ENCODE data around the gene GDPD3. TPM values are rescaled to one million over a fixed set of nuclear protein-coding genes. Genes with fewer than 3 reads are reported as not detected.
A peak's percentile ranks its signal among the peaks of the same experiment; 100 is the strongest.

Gene GDPD3
- total RNA-seq, 1 experiment from 2014 or later: 8.4 TPM

- CTCF ChIA-PET: no interaction called here
- H3K9me3 Mint-ChIP-seq (ENCODE audit: unreplicated experiment): no peaks in the 10 kb centered on the region
- H3K4me3 Mint-ChIP-seq (ENCODE audit: unreplicated experiment): no peak overlapping the region
- peaks cover 12% of the 10 kb centered on the region for H3K4me1 Mint-ChIP-seq (ENCODE audit: low read depth, unreplicated experiment)
- 0 out of 2 replicates have a peak, but pooled peaks cover 11% of the 10 kb centered on the region for H3K4me1 ChIP-seq
- no peak for TF ChIP-seq CTCF (IDR thresholded peaks at IDR 0.05; ENCODE audit: insufficient read depth in 1 of 2, low read depth in 1 of 2, low read length in 1 of 2, severe bottlenecking in 1 of 2, unreplicated experiment in 1 of 2)
- no peak overlapping the region for H3K4me3 ChIP-seq (ENCODE audit: low read depth, low read length)
- no peaks in the 10 kb centered on the region for H3K27me3 ChIP-seq (replicated peaks; ENCODE audit: control insufficient read depth, insufficient read depth, low read length)
- POLR2A ChIA-PET: no interaction called here
- H3K9me3 ChIP-seq: no peaks in the 10 kb centered on the region
- H3K27ac Mint-ChIP-seq (ENCODE audit: unreplicated experiment): no peak overlapping the region
- H3K36me3 Mint-ChIP-seq (ENCODE audit: insufficient read depth, unreplicated experiment): peaks cover 70% of the 10 kb centered on the region
- H3K36me3 ChIP-seq (ENCODE audit: control insufficient read depth, insufficient read depth, low read length): peaks cover 10% of the 10 kb centered on the region
- H3K27me3 Mint-ChIP-seq (ENCODE audit: insufficient read depth, unreplicated experiment): no peaks in the 10 kb centered on the region
- DNase-seq: no peak
- BruUV-seq (replicated peaks): no TSS peak
- intact Hi-C loops (cut with micrococcal nuclease; ENCODE audit: unreplicated experiment): no loop called here
These were observed 35.7 kb downstream of the GDPD3 start for GRCh38 chr16:30077656-30078055.

DNA sequence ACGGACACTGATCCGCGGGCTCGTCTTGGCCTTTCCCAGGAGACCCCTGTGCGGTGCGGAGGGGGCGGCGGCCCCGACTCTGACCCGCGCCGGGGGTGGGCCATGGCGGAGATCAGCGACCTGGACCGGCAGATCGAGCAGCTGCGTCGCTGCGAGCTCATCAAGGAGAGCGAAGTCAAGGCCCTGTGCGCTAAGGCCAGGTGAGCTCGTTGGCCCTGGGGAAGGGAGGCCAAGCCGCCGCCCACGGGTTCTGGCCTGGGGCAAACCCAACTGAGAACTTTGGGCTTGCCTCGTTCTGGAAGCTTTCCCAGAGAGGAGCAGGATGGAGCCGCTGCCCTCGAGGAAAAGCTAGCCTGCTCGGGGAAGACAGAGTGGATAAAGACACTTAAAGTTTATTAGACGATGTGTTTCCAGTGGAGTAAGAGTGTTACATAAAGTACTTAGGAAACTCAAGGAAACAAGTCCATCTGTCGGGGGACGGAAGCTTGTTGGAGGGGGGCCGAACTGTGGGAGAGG, 37.0 kb downstream of the GDPD3 start:
- TF ChIP-seq CTCF (IDR thresholded peaks at IDR 0.05; ENCODE audit: insufficient read depth in 1 of 2, low read depth in 1 of 2, low read length in 1 of 2, severe bottlenecking in 1 of 2, unreplicated experiment in 1 of 2): no peak
- Histone ChIP-seq H3K27me3 (replicated peaks; ENCODE audit: control insufficient read depth, insufficient read depth, low read length) (no peaks in the 10 kb centered on the region), H3K4me3 (ENCODE audit: low read depth, low read length) (peak overlapping the region; percentile 82), H3K4me1 (0 out of 2 replicates have a peak, but pooled peaks cover 11% of the 10 kb centered on the region), H3K9me3 (no peaks in the 10 kb centered on the region), H3K36me3 (ENCODE audit: control insufficient read depth, insufficient read depth, low read length) (peaks cover 10% of the 10 kb centered on the region)
- Mint-ChIP-seq H3K4me1 (ENCODE audit: low read depth, unreplicated experiment) (peaks cover 12% of the 10 kb centered on the region), H3K27ac (ENCODE audit: unreplicated experiment) (peak overlapping the region; percentile 84), H3K36me3 (ENCODE audit: insufficient read depth, unreplicated experiment) (peaks cover 69% of the 10 kb centered on the region), H3K9me3 (ENCODE audit: unreplicated experiment) (no peaks in the 10 kb centered on the region), H3K27me3 (ENCODE audit: insufficient read depth, unreplicated experiment) (no peaks in the 10 kb centered on the region), H3K4me3 (ENCODE audit: unreplicated experiment) (peak overlapping the region; percentile 82)
- intact Hi-C loops (cut with micrococcal nuclease; ENCODE audit: unreplicated experiment): no loop called here
- TSS peak; percentile 31 for BruUV-seq (replicated peaks)
- ChIA-PET POLR2A (interaction anchor here (0.9 to 1.0 kb wide), 2 partner anchors 11 to 259 kb away, joined by 5 read pairs; partner anchors contain the start of gene ALDOA), CTCF (interaction anchor here (0.5 kb wide), 1 partner anchor 259 kb away, joined by 6 read pairs; no protein-coding TSS in a partner anchor)
- DNase-seq: no peak

DNA sequence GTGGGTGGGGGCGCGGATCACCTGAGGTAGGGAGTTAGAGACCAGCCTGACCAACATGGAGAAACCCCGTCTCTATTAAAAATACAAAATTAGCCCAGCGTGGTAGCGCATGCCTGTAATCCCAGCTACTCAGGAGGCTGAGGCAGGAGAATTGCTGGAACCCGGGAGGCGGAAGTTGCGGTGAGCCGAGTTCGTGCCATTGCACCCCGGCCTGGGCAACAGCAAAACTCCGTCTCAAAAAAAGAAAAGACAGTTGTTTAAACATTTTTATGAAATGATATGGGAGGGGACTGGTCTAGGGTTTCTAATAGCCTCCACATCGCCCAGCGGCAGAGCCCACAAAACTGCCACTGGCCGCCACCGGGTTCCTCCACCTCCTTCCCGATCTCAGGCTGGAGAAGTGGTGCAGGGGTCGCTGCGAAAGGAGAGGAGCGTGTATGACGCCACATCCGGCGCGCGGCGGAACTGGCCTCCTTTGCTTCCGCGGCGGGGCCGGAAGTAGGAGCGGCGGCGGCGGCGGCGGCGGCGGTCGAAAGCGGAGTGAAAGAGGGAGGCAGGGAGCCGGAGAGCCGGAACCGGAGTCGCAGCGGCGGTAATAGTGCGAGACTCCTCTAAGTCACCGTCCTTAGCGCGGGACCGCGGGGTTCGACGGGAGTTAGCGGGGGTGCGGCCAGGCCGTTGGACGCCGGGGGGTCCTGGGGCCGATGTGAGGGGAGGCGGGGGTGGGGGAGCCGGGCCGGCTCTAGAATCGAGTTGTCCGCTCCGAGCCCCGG, 37.6 kb downstream of the GDPD3 start, which contains the start of gene PPP4C:
Gene PPP4C, plus strand, starts transcription at position 492 of the 773 bp plus-strand sequence. CDS start 384 bp downstream, outside the sequence.
- Histone ChIP-seq H3K36me3 (ENCODE audit: control insufficient read depth, insufficient read depth, low read length) (peaks cover 11% of the 10 kb centered on the region), H3K9me3 (no peaks in the 10 kb centered on the region), H3K27me3 (replicated peaks; ENCODE audit: control insufficient read depth, insufficient read depth, low read length) (no peaks in the 10 kb centered on the region), H3K4me3 (ENCODE audit: low read depth, low read length) (peak within 1 kb of the TSS; percentile 82), H3K4me1 (0 out of 2 replicates have a peak, but pooled peaks cover 11% of the 10 kb centered on the region)
- BruUV-seq (replicated peaks): TSS peak; percentile 97
- peak; percentile 85 to 89 for DNase-seq
- no peak for TF ChIP-seq CTCF (IDR thresholded peaks at IDR 0.05; ENCODE audit: insufficient read depth in 1 of 2, low read depth in 1 of 2, low read length in 1 of 2, severe bottlenecking in 1 of 2, unreplicated experiment in 1 of 2)
- Mint-ChIP-seq H3K4me1 (ENCODE audit: low read depth, unreplicated experiment) (peaks cover 12% of the 10 kb centered on the region), H3K9me3 (ENCODE audit: unreplicated experiment) (no peaks in the 10 kb centered on the region), H3K27ac (ENCODE audit: unreplicated experiment) (peak within 1 kb of the TSS; percentile 84), H3K4me3 (ENCODE audit: unreplicated experiment) (peak within 1 kb of the TSS; percentile 82), H3K27me3 (ENCODE audit: insufficient read depth, unreplicated experiment) (no peaks in the 10 kb centered on the region), H3K36me3 (ENCODE audit: insufficient read depth, unreplicated experiment) (peaks cover 71% of the 10 kb centered on the region)
- ChIA-PET POLR2A (interaction anchor here (0.9 to 1.3 kb wide), 3 partner anchors 10 to 260 kb away, joined by 5 read pairs; partner anchors contain the start of gene ALDOA), CTCF (no interaction called here)
- intact Hi-C loops (cut with micrococcal nuclease; ENCODE audit: unreplicated experiment): no loop called here
